Cerebellar cortex (tissue), 1 donor: Measurements from ENCODE around the gene ZNF584.
A peak's percentile ranks its signal among the peaks of the same experiment; 100 is the strongest.

Experiments used
- DNase-seq: peaks from one replicate; pipeline ENCODE4 v3.0.0-alpha.2; 2015; ENCODE audit warnings: low spot score

Gene ZNF584

DNA sequence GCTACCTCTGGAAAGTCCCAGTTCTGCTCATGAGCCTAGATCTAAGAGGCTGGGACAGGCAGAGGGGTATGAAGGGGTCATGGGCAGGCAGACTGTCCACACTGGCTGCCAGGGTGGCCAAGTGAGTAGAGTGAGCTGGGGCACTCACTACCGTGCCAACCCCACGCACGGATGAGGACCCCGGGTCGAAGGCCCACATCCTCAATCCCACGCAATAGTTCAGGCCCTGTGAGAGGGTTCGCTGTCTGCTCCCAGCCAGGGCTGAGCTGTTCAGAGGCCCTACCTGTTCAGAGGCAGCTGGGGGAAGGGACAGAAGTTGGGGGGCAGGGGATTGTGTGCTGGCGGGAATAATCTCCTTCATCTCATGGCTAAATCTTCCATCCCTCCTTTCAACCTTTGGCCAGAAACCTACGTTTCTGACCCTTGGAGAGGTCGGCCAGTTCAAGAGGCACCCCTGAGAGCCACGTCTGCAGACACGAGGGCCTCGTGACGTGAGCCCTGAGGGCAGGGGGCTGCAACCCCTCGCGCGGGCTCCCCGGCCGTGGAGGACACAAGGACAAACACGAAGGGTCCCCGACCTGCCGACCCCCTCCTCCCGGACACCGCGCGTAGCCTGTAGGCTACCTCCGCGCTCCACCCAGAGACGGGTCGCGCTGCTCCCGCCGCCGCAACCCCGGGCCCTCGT lies 22.4 kb upstream of the ZNF584 start:
- no peak for DNase-seq

DNA sequence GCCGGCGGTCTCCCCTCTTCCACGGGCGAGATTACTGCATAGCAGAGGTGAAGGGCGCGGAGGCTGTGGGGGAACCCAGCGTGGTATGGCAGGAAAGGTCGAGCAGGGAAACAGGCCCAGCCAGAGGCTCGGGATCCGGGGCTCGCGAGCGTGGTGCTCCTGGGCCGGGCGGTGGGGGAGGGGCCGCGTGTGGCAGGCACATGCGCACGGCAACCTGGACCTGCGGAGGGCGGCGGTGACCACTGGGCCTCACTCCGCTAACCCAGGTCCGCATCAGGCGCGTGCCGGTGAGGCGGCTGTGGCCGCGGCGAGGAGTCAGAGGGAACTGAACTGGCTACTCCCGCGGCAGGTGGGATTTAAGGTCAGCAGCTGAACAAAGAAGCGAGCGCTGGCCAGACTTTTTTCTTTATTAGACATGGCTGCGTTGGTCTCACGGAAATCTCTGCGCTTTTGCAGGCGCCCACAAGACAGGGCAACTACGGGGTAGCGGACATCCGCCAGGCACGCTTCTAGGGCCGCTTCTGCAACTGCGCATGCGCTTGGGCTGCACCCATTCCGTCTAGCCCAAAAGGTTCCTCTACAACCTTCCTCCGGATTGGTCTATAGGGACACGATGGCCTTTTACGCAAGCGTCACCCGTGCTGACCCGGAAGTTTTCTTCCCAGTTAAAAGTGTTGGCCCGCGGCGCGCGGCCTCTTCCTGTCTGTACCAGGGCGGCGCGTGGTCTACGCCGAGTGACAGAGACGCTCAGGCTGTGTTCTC lies 21.7 kb upstream of the ZNF584 start, which contains the start of gene RPS5:
Gene RPS5 (plus strand): TSS at position 694 of the 762 bp plus-strand sequence. CDS start 869 bp downstream, outside the sequence.
- DNase-seq, result peak; percentile 99

DNA sequence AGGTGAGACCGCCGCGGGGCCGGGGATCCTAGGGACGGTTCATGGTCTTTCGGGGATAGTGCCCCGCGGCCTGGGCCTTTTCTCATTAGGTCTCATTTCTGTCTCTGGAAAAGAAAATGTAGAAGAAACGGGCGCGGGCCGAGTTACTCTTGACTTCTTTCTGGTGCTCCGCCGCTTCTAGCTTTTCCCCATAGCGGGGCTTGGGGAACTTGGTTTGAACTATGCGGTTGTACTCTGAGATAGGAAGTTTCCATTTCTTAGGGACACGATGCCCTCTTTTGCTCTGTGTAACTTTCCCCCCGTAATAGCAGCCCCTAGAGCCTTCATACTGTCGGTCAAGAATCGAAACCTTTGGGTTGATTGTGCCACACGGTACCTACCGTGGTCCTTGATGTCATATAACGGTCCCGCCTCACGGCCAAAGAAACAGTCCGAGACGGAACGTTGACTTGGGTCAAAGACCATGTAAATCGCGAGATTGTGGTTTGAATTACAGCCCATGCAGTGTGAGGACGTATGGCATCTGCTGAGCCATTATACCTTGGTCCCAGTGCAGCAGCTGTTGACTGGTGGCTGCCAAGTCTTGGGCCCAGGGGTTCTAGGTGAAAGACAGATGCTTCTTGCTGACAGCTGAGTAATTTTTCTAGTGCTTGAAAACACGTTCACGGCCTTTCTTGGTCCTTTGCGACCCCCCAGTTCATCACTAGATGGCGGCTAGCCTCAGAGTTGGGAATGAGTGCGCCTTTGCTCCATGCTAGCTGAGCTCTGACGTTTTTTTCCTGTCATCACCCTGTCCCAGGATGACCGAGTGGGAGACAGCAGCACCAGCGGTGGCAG lies 20.9 kb upstream of the ZNF584 start:
- DNase-seq, result no peak

DNA sequence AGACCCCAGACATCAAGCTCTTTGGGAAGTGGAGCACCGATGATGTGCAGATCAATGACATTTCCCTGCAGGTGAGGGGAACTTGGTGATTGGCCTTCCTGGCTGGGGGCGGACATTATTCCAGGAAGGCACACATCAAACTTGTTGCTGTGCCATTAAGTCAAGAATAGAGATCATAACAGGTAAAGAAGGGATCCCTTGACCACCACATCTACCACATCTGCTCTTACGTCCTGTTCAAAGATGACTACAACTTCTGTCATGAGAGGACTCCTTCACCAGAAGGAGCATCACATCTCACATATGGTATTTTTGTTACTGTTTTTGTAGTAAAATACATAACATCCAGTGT lies 20.3 kb upstream of the ZNF584 start:
- DNase-seq, result no peak

DNA sequence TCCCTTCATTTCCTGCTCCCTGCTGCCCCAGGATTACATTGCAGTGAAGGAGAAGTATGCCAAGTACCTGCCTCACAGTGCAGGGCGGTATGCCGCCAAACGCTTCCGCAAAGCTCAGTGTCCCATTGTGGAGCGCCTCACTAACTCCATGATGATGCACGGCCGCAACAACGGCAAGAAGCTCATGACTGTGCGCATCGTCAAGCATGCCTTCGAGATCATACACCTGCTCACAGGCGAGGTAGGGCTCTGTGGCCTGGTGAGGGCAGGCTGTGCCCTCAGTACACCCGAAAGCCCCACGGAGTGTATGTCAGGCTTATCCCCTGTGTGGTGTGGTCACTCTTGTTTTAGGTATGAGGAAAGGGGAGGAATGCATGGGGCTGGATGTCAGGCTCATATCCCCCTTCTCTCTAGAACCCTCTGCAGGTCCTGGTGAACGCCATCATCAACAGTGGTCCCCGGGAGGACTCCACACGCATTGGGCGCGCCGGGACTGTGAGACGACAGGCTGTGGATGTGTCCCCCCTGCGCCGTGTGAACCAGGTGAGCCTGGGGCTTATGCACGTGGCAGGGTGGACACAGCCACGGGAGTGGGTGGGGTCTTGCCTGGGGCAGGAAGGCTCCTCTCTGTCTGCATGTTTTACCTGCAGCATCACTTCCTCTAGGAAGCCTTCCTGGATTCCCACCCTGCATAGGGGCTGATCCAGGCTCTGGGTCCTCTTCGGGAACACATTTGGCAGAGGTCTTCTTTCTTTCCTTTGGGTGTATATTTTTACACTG lies 15.3 kb upstream of the ZNF584 start:
- DNase-seq, result peak; percentile 23

DNA sequence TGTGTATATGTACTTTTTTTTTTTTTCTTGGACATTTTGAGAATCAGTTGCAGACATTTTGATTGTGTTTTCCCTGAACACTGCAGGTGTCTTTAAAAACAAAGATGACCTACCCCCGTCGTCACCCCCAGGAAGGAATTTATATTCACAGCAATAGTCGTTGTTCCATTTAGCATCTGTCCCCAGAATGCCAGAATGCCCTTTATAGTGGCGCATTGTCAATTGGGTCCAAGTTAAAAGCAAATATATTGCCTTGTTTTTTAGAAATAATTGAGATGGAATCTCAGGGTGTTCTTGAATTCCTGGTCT lies 14.8 kb upstream of the ZNF584 start:
- DNase-seq, result no peak

DNA sequence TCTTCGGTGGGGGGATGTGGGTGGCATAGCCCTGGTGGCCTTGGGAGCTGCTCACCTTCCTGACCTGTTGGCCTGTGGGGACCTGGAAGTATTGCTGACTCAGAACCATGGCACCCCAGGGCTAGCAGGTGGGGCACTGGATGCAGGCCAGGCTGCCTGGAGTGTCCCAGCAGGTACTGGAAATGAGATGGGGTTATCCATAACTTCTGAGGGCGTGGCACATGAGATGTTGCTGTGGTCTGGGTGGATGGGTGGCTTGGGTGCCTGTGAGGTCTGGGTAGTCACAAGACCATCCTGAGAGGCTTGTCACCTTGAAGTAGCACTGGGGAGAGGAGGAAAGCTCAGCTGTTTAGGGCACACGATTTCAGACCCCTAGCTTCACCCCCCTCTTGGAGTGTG lies 13.6 kb upstream of the ZNF584 start:
- peak; percentile 15 for DNase-seq

DNA sequence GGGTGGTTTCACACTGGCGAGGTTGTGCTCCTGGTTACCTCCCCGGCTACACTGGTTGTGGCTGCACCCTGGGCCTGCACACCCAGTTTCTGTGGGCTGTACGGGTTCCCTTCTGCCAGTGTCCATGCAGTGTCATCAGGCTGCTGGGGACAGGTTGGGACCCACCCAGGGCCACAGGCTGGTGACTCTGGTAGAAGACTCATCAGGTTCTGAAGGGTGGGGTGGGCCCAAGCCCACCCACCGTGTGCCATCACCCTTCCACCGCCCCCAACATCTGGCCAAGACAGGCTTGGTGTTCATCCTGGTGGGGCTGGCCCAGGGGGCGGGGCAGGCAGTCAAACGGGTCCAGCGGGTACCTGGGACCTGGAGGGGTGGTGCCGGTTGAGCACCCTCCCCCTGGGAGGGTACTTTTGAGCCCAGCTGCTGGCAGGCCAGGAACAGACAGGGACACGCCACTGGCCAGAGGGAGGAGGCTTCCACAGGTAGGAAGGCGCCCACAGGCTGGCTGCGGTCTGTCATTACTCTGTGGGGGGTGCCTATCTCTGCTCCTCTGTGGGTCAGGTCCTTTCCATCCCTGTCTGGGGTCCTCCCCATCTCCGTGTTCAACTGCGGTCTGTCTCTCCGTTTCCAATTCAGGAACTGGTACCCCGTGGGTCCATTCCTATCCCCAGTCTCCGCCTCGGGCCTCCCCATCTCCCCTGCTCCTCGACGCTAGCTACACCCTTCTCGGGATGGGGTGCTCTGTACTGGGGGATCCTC lies 13.1 kb upstream of the ZNF584 start, which contains the start of gene RNF225:
Gene RNF225 (plus strand): TSS at position 437 of the 759 bp plus-strand sequence. CDS start 434 bp downstream, outside the sequence.
- peak; percentile 42 for DNase-seq

DNA sequence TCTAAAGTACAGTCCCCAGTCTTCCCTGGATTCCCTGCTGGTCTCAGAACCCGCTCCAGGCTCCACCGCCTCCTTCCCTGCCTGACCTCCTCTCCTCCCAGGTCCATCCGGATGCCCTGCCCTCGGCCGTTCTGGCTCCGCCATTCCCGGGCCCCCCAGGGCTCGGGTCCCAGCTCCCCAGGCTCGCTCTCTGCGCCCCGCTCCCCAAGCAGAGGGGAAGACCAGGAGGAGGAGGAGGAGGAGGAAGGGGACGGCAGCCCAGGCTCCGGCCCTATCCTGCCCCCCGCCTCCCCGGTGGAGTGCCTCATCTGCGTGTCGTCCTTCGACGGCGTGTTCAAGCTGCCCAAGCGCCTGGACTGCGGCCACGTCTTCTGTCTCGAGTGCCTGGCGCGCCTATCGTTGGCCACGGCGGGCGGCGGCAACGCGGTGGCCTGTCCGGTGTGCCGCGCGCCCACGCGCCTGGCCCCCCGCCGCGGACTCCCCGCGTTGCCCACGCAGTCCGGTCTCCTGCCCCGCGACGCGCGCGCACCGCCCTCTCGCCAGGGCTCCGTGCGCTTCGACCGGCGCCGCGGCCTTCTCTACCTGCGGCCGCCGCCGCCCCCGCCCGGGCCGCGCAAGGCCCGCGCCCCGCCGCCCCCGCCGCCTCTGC lies 12.3 kb upstream of the ZNF584 start:
- DNase-seq, result no peak

DNA sequence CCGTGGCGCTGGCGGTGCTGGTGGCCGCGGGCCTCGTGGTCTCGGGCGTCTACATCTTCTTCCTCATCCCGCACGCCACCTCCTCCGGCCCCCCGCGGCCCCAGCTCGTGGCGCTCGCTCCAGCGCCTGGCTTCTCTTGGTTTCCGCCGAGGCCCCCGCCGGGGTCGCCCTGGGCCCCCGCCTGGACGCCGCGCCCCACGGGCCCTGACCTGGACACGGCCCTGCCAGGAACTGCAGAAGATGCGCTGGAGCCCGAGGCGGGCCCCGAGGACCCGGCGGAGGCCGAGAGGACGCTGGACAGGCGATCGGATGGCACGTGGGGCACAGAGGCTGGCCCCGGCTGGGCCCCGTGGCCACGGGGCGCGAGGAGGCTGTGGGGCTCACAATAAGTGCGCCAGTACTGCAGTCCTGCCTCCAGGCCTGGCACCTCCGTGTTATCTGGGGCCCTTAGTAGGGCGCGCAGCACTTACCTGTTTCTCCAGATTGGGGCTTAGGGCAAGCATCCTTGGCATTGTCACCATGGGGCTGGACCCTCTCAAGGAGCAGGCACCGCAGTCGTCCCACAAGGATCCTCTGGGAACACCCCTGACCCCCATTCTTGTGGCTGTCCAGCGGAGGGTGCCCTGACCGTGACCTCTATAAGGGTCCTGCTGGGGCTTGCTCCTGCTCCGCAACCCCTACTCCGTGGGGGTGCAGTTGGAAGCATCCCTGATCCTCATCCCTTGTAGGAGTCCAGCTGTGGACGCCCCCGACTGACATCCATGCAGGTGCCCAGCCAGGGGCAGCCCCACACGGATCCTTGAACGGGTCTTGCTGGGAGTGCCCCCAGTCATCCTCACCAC lies 11.5 kb upstream of the ZNF584 start:
- DNase-seq, result no peak

DNA sequence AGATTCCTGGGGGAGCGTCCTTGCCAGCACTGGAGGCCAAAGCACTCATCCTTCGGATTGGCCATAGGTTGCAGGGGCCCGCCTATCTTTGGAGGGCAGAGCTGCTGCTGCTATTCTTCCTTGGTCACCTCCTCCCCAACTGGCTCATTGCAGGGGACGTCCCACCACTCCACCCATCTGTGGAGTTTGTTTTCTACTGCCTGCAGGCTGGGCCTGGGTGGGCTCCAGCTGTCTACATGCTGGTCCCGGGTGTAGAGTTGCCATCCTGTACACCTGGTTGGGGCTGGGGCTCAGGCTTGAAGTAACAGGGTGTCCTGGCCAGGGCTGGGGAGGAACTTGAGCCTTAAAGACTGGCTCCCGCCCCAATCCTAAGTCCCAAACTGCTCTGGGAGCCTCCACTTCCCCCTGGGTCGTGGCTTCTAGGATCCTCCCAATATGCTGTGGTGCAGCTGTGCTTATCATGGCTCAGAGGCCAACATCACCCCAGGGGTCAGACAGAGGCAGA lies 10.9 kb upstream of the ZNF584 start:
- DNase-seq, result peak; percentile 31

DNA sequence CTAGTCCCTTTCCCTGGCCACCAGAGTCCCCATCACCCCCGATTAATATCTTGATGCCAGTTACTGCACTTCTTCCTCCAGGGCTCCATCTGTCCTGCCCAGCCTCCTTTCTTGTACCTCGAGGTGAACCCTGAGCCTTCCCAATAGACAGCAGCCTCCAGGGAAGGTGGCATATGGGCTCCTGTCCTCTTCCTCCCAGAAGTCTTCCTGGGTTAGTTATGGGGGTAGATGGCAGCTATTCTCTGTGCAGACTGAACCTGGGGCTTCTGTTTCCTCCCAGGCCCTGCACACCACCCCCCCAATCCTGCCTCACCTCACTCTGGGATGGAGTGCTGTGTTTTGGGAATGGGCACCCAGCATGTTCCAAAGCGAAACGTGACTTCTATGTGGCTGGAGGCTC lies 10.4 kb upstream of the ZNF584 start:
- no peak for DNase-seq

DNA sequence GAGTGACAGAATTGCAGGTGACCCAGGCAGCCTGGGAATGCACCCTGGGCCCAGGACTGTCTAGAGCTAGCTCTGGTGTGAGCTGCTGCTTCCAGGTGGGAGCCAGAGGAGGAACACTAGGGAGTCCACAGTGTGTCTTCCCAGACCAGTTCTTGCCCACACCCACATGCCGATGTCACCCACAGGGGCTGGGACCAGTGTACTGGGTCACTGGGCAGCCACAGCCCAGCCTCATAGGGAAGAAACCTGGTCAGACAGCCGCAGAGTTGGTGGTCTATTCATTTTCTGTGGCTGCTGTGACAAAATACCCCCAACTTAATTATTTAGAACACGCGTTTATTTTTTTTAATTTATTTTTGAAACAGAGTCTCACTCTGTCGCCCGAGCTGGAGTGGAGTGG lies 9.9 kb upstream of the ZNF584 start:
- no peak for DNase-seq

DNA sequence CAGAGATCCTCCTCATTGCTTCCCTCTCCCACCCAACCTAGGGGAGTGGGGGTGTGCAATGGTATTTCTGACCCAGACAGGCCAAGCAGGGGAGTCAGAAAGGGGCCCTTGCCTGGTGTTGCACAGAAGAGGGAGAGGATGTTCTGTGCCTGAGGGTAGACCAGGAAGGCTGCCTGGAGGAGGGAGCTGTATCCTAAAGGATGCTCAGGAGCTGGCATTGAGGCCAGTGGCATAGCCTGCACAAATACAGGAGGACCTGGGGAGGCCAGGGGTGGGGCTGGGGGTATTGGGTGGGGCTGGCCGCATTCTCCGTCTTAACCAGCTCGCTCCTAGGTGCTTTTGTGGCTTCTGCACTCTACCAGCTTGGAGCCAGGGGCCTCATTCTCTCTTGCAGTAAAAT lies 8.5 kb upstream of the ZNF584 start:
- no peak for DNase-seq

DNA sequence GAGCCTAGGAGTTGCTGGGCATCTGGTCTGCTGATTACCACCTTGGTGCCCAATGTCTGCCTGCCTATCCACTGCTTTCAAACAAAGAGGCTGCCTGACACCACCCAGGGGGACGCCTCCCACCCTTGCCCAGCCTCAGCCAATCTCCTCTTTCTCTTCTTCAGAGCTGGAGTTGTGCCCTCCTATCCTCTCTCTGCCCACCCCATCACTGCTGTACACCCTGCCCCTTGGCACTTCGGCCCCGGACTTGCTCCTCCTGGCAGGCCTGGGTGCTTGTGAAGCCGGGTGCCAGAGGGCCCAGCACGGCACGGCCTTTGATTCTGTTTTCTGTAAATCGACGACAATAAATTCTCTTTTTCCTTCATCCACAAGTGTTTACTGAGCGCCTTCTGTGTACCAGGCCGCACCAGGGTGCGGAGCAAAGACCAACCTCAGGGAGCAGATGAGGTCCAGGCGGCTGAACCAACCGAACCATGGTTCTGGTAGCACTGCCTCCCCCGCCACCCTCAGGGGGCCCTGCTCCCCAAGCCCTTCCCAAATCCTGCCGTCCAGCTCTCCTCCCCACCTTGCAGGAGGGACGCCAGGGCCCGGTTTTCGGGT lies 8.0 kb upstream of the ZNF584 start:
- DNase-seq, result peak; percentile 92

DNA sequence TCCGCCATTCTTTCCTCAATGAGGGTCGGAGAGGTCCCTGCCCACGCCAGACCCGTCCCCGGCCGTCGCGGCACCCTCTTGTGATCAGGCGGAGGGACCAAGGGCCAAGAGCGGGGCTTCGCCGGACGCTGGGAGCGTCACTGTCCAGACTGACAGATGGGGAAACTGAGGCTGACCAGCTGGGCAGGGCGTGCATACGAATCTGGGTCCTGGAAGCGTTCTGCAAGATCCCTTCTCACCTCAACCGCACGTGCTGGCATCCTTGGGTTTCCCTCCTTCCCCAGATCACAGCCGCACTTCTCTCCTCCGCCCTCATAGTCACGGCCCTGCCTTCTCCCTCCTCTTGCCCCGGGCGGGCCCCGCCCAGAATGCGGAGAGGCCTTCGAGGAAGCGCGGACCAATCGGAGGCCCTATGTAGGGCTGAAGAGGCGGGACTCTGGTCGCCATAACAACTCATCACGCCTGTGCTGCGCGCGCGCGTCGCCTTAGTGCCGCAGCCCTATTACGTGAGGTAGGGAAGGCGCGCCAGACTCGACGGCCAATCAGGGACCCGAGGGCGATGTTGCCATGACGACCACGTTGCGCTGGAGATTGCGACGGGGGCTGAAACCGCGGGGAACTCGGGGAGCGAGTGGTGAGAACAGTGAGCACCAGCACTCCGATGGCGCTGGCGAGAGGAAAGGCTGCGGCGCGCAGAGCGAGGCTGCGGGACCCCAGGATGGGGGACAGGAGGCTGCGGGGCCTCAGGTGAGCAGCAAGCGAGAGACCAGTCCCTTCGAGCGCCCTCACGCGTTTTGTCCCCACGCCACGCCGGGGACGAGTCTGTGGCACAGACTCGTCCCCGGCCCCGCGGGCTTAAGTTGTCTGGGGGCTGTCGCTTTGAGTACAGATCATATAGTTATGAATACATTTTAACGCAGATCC lies 7.3 kb upstream of the ZNF584 start:
- DNase-seq, result peak; percentile 99

DNA sequence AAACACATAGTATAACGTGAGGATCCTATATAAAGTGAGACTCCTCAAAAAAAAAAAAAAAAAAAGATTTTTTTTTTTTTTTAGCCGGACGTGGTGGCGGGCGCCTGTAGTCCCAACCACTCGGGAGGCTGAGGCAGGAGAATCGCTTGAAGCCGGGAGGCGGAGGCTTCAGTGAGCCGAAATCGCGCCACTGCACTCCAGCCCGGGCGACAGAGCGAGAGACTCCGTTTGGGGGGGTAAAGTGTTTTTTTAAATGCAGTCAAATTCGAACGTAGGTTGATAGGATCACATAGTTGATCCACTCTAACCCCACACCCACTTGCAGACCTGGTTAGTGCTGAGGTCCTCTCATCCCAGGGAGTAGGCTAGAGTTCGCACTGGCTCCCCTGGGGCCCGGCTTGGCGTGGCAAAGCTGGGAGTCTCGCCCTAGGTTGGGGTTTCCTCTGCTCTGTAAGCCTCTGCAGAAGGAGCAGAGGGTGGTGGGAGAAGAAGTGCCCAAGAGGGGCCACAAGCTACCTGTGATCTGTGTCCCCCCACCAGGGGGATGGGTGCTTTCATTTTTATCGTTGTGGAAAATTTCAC lies 6.5 kb upstream of the ZNF584 start:
- no peak for DNase-seq
